Nephron progenitor cell (in vitro differentiated cells): ENCODE measurements around the gene PRKAB1.
A peak's percentile ranks its signal among the peaks of the same experiment; 100 is the strongest.
"Not testable (repeated sequence)": the region's sequence is repeated elsewhere in the genome, so short reads cannot be mapped to it uniquely, and the experiment has no call there.

Source experiments
- DNase-seq: peaks from one replicate; pipeline ENCODE4 v3.0.0; 2021
- H3K27ac Mint-ChIP-seq: 2 replicates; pipeline ENCODE4 v1.8.0; 2021; ENCODE audit warnings: mild to moderate bottlenecking, moderate library complexity, mixed read lengths
- H3K27me3 Mint-ChIP-seq: 2 replicates; pipeline ENCODE4 v1.8.0; 2021; ENCODE audit warnings: mild to moderate bottlenecking, low read depth, mixed read lengths; ENCODE audit not compliant: poor library complexity
- H3K36me3 Mint-ChIP-seq: 2 replicates; pipeline ENCODE4 v1.8.0; 2021; ENCODE audit warnings: low read depth, mixed read lengths
- H3K4me1 Mint-ChIP-seq: 2 replicates; pipeline ENCODE4 v1.8.0; 2021; ENCODE audit warnings: mixed read lengths
- H3K4me3 Mint-ChIP-seq: 2 replicates; pipeline ENCODE4 v1.8.0; 2021; ENCODE audit warnings: mild to moderate bottlenecking, moderate library complexity, mixed read lengths
- H3K9me3 Mint-ChIP-seq: 2 replicates; pipeline ENCODE4 v1.8.0; 2021; ENCODE audit warnings: mild to moderate bottlenecking, moderate library complexity, mixed read lengths
- CTCF ChIP-seq: fragments of 200-600 bp; sonication (generic); IDR thresholded peaks from 2 replicates; pipeline ENCODE4 v1.5.0; 2021; ENCODE audit warnings: antibody characterized with exemption

The PRKAB1 gene

GRCh38 chr12:119704065-119704747 lies 36.3 kb downstream of the PRKAB1 start:
- Mint-ChIP-seq H3K9me3 (no peaks in the 10 kb centered on the region), H3K4me1 (no peaks in the 10 kb centered on the region), H3K27ac (peak overlapping the region; percentile 68), H3K27me3 (peaks cover 3% of the 10 kb centered on the region), H3K4me3 (no peak overlapping the region), H3K36me3 (peaks cover 80% of the 10 kb centered on the region)
- no peak for TF ChIP-seq CTCF
- DNase-seq: no peak

- H3K36me3 Mint-ChIP-seq: peaks cover 83% of the 10 kb centered on the region
These were observed 37.2 kb downstream of the PRKAB1 start for GRCh38 chr12:119705182-119705581.

GRCh38 chr12:119706427-119706826 lies 38.5 kb downstream of the PRKAB1 start:
- not testable (repeated sequence) for H3K4me3 Mint-ChIP-seq, H3K27ac Mint-ChIP-seq, H3K27me3 Mint-ChIP-seq, DNase-seq, H3K9me3 Mint-ChIP-seq
- H3K4me1 Mint-ChIP-seq: peaks cover 21% of the 10 kb centered on the region
- peaks cover 82% of the 10 kb centered on the region for H3K36me3 Mint-ChIP-seq

More at GRCh38 chr12:119705182-119705581, 37.2 kb downstream of the PRKAB1 start:
- no peak for TF ChIP-seq CTCF
- peaks cover 3% of the 10 kb centered on the region for H3K27me3 Mint-ChIP-seq
- no peak for DNase-seq
- no peak overlapping the region for H3K27ac Mint-ChIP-seq
- peaks cover 8% of the 10 kb centered on the region for H3K4me1 Mint-ChIP-seq
- no peak overlapping the region for H3K4me3 Mint-ChIP-seq
- H3K9me3 Mint-ChIP-seq: no peaks in the 10 kb centered on the region

GRCh38 chr12:119710374-119710964 lies 42.5 kb downstream of the PRKAB1 start:
- Mint-ChIP-seq H3K27me3 (peaks cover 3% of the 10 kb centered on the region), H3K4me1 (peaks cover 24% of the 10 kb centered on the region), H3K9me3 (no peaks in the 10 kb centered on the region), H3K27ac (peak overlapping the region; percentile 19), H3K4me3 (no peak overlapping the region), H3K36me3 (peaks cover 88% of the 10 kb centered on the region)
- no peak for TF ChIP-seq CTCF
- DNase-seq: peak; percentile 25

- TF ChIP-seq CTCF: no peak
- Mint-ChIP-seq H3K27me3 (peaks cover 3% of the 10 kb centered on the region), H3K4me3 (no peak overlapping the region), H3K9me3 (no peaks in the 10 kb centered on the region), H3K27ac (peak overlapping the region; percentile 19), H3K36me3 (peaks cover 93% of the 10 kb centered on the region), H3K4me1 (peaks cover 24% of the 10 kb centered on the region)
- DNase-seq: no peak
These were observed 43.1 kb downstream of the PRKAB1 start for GRCh38 chr12:119710965-119711551.

GRCh38 chr12:119711693-119712092 lies 43.8 kb downstream of the PRKAB1 start:
- no peak for TF ChIP-seq CTCF
- peaks cover 3% of the 10 kb centered on the region for H3K27me3 Mint-ChIP-seq
- no peak for DNase-seq
- H3K36me3 Mint-ChIP-seq: peaks cover 94% of the 10 kb centered on the region
- no peak overlapping the region for H3K27ac Mint-ChIP-seq
- no peak overlapping the region for H3K4me3 Mint-ChIP-seq
- no peaks in the 10 kb centered on the region for H3K9me3 Mint-ChIP-seq
- H3K4me1 Mint-ChIP-seq: peaks cover 30% of the 10 kb centered on the region
